Ovary (tissue), 9 donors: Measurements from ENCODE around the gene SETD6. TPM values are rescaled to one million over a fixed set of nuclear protein-coding genes. Genes with fewer than 3 reads are reported as not detected.

ENCODE experiments used
- DNase-seq, 5 donors: peaks; one replicate each; pipeline ENCODE4 v3.0.0-alpha.2; 2019 to 2020
- H3K27ac ChIP-seq, 2 donors: fragments of 200-600 bp; one replicate each; pipeline versions ENCODE4 v1.5.1 to v1.8.0; 2019 to 2022
- H3K27me3 ChIP-seq: fragments of 200-600 bp; one replicate; pipeline ENCODE4 v1.8.0; 2022
- H3K36me3 ChIP-seq: fragments of 200-600 bp; sonication (generic); one replicate; pipeline ENCODE4 v1.5.1; 2019
- H3K4me1 ChIP-seq: one replicate; pipeline ENCODE4 v1.8.1; 2013; ENCODE audit warnings: mild to moderate bottlenecking, moderate library complexity; ENCODE audit not compliant: insufficient read depth
- H3K4me3 ChIP-seq: fragments of 200-600 bp; sonication (generic); one replicate; pipeline ENCODE4 v1.5.1; 2017
- H3K9me3 ChIP-seq, 2 donors: fragments of 200-600 bp in 1 of 2; sonication (generic) in 1 of 2; one replicate each; pipeline versions ENCODE4 v1.5.1 to v1.8.1; 2013 to 2019; ENCODE audit warnings: mild to moderate bottlenecking in 1 of 2, moderate library complexity in 1 of 2
- EP300 ChIP-seq: sonication (generic); formaldehyde crosslinking; IDR thresholded peaks from one replicate; pipeline ENCODE4 v1.6.1; 2017; ENCODE audit warnings: antibody characterized with exemption
- POLR2A ChIP-seq: fragments of 450-650 bp; IDR thresholded peaks from one replicate; pipeline ENCODE4 v1.6.1; 2017; ENCODE audit warnings: antibody characterized with exemption, mild to moderate bottlenecking, moderate library complexity
- WGBS, 3 donors: extraction: QIAGEN DNeasy Blood & Tissue Kit in 1 of 3; methylation state at CpG; one replicate each; pipeline versions ENCODE4 v1.1.5 to v1.1.7; 2013 to 2017; 5-methylcytosine and 5-hydroxymethylcytosine counted together
- intact Hi-C, 4 donors: fragments of 100-400 bp; cut with DNase I; formaldehyde crosslinking; loops; one replicate each; pipeline versions ENCODE4 v1.11.0 to v1.15.1; 2022 to 2023
- polyA plus RNA-seq, 2 donors: library from polyadenylated mRNA; stranded (reverse); fragments of 200-250 nt in 1 of 2; fragments of 350-450 nt in 1 of 2; fragmentation: Illumina TruSeq in 1 of 2; extraction: RNeasy Lipid Tissue Mini Kit (QIAGEN cat#74804) in 1 of 2; gene quantifications; one replicate each; pipeline ENCODE4 v1.2.3, GENCODE V29; 2013 to 2014
- total RNA-seq, 7 donors: library from RNA; depleted of rRNA in 2 of 7; stranded (reverse); fragments of >200 nt in 2 of 7; fragmentation: NEBNext Ultra II Directional in 3 of 7; extraction: Animal tissue kit (Norgen Biotek cat#: 25700) in 3 of 7; gene quantifications; one replicate each; pipeline versions ENCODE4 v1.1.0 to v1.2.4, GENCODE V29; 2016 to 2023
- TF ChIP-seq, protein P1 (sequence below), 3 donors: fragments of 450-650 bp in 2 of 3; fragments of 200-600 bp in 1 of 3; IDR thresholded peaks; one replicate each; pipeline versions ENCODE4 v1.5.1 to v1.8.0; 2016 to 2022; ENCODE audit warnings: antibody characterized with exemption in 3 of 3, mild to moderate bottlenecking in 1 of 3
- donor health status: DM: no; HTN: no; CAD: no; lungs with moderate emphysema.
- donor health status: DM: no; HTN: no; CAD: no.
- donor health status: Bipolar disorder and iron deficiency.
- donor health status: DM: yes; HTN: yes; CAD: no.
- donor health status: DM: no; HTN: no; CAD: no.
- donor health status: DM: yes; HTN: yes; CAD: no.

The SETD6 gene
- total and polyA plus RNA-seq, 9 donors = 12.5 to 28.4 (median 18.9) TPM

DNA sequence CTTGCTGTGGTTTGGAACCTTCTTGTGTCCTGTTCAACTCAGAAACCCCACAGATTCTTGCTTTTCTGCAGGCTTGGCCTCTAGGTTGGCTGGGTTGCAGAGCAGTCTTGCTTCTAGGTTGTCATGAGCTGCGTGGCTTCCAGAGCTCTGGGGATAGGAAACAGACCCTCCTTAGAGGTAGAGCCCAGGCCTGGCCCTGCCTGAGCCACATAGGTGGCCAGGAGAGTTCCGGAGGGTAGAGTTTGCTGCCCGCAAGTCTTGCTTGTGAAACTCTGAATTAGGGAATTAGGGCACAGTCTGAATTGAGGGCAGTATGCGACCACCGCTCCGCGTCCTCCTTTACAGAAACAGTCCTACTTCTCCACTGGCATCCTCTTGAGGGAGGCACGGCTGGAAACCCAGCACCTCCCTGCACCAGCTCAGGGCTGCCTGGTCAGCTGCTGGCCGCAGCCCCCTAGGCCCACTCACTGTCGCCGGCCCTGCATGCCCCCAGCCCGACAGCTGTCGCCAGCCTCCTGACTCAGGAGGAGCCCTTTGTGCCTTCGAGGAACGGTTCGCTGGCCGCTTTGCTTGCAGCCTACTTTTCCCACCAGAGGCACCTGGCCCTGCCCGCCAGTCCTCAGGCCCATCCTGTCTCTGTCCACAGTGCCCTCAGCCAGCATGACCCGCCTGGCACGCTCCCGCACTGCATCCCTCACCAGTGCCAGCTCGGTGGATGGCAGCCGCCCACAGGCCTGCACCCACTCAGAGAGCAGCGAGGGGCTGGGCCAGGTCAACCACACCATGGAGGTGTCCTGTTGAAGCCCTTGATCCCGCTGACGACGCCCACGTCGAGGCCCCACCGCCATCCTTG is 4.3 kb upstream of the SETD6 start:
- Histone ChIP-seq H3K4me1 (no peaks in the 10 kb centered on the region), H3K9me3 (no peaks in the 10 kb centered on the region), H3K27me3 (no peaks in the 10 kb centered on the region), H3K27ac (no peak overlapping the region), H3K4me3 (no peak overlapping the region), H3K36me3 (no peaks in the 10 kb centered on the region)
- 85 to 89% (median 89%) methylated on average over 30 of the region's 30 CpGs for WGBS, 3 donors
- intact Hi-C loops = loop anchor here in 2 of 4 donors (10.0 kb wide), 2 partner anchors 114 to 124 kb away; partner anchors contain the start of gene CNOT1 (in 1 of the 2)
- DNase-seq = peak in 3 of 5 donors; percentile 7 to 34 (median 16)
- no peak for TF ChIP-seq EP300
- TF ChIP-seq, protein P1, sequence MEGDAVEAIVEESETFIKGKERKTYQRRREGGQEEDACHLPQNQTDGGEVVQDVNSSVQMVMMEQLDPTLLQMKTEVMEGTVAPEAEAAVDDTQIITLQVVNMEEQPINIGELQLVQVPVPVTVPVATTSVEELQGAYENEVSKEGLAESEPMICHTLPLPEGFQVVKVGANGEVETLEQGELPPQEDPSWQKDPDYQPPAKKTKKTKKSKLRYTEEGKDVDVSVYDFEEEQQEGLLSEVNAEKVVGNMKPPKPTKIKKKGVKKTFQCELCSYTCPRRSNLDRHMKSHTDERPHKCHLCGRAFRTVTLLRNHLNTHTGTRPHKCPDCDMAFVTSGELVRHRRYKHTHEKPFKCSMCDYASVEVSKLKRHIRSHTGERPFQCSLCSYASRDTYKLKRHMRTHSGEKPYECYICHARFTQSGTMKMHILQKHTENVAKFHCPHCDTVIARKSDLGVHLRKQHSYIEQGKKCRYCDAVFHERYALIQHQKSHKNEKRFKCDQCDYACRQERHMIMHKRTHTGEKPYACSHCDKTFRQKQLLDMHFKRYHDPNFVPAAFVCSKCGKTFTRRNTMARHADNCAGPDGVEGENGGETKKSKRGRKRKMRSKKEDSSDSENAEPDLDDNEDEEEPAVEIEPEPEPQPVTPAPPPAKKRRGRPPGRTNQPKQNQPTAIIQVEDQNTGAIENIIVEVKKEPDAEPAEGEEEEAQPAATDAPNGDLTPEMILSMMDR (IDR thresholded peaks at IDR 0.05) = no peak
- TF ChIP-seq POLR2A = no peak

DNA sequence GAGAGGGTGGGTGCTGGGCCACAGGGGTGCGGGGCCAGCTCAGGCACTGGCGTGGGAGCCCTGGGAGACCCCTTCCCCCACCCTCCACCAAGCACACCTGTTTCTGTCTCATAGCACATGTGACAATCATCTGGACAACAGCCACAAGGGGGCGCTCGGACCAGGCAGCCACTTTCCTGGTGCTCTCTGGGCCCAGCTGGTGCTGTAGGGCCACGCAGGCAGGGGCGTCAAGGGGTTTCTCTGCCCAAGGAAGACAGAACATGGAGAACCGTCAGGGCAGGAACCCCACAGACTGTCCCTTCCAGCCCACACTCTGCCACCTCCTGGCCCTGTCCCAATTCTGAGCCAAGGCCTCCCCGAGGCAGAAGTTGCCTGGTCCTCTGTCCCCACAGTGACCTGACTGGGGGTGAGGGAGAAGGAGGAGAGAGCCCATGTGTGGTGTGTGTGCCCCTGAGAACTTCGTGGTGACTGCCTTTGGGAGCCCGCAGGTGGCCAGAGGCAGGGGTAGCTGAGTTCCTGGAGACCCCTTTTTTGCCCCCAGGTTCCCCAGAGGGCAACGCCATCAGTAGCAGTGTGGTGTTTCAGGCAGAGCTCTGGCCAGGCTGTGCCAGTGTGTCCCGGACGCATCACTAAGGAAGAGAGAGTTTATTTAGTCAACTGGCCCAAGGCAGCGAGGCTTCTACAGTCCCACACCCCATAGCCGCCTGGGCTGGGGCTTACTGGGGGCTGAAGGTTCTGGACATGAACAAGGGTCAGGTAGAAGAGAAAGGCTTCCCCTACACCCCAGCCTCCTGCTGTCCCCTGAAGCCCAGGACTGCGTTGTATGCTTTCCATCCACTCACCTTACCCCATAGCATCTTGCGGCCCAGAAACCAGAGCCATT is 3.1 kb upstream of the SETD6 start:
- intact Hi-C loops = loop anchor here in 2 of 4 donors (10.0 kb wide), 2 partner anchors 113 to 123 kb away; partner anchors contain the start of gene CNOT1 (in 1 of the 2)
- Histone ChIP-seq H3K9me3 (no peaks in the 10 kb centered on the region), H3K27me3 (no peaks in the 10 kb centered on the region), H3K36me3 (no peaks in the 10 kb centered on the region), H3K4me3 (no peak overlapping the region), H3K4me1 (peaks cover 3% of the 10 kb centered on the region), H3K27ac (no peak overlapping the region)
- peak; percentile 45 to 75 (median 65) for DNase-seq
- whole genome bisulfite sequencing, 3 donors = 57 to 60% (median 58%) methylated on average over 17 of the region's 17 CpGs
- TF ChIP-seq, protein P1 (IDR thresholded peaks at IDR 0.05) = peak; percentile 22 to 45 (median 37)
- TF ChIP-seq EP300 = no peak

DNA sequence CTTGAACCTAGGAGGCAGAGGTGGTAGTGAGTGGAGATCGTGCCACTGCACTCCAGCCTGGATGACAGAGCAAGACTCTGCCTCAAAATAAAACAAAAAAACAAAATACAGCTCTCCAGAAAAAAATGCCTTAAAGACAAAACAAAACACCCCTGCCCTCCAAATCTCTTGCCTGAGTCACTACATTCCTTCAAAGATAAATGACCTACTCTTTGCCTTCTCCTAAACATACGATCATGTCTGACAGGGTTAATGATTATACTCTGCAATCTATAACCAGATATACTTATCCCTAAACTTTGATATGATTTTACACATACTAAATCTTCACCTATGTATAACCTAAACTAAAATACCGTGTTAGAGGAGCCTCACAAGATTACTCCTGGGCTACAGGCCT is 1.4 kb upstream of the SETD6 start:
- 50 to 59% (median 59%) methylated on average over 3 of the region's 3 CpGs for WGBS, 3 donors
- Histone ChIP-seq H3K27ac (no peak overlapping the region), H3K36me3 (no peaks in the 10 kb centered on the region), H3K4me1 (peaks cover 3% of the 10 kb centered on the region), H3K27me3 (no peaks in the 10 kb centered on the region), H3K9me3 (no peaks in the 10 kb centered on the region), H3K4me3 (no peak overlapping the region)
- intact Hi-C loops = loop anchor here in 2 of 4 donors (10.0 kb wide), 2 partner anchors 111 to 121 kb away; partner anchors contain the start of gene CNOT1 (in 1 of the 2)
- DNase-seq = no peak
- TF ChIP-seq EP300 (no peak), POLR2A (no peak)
- TF ChIP-seq, protein P1 (IDR thresholded peaks at IDR 0.05) = no peak
